Stimulated activated CD4-positive, alpha-beta T cell treated with anti-CD3 and anti-CD28 coated beads, TNF-alpha, amount 100 ng/mL, for 4 hours (primary cell): ENCODE results near the gene NELFA.
"Not testable (repeated sequence)": the region's sequence is repeated elsewhere in the genome, so short reads cannot be mapped to it uniquely, and the experiment has no call there.

Source experiments
- DNase-seq, 3 experiments: peaks; one replicate each; pipeline ENCODE4 v3.0.0-alpha.2; 2020; ENCODE audit warnings: low read depth in 3 of 3

The NELFA gene

DNA sequence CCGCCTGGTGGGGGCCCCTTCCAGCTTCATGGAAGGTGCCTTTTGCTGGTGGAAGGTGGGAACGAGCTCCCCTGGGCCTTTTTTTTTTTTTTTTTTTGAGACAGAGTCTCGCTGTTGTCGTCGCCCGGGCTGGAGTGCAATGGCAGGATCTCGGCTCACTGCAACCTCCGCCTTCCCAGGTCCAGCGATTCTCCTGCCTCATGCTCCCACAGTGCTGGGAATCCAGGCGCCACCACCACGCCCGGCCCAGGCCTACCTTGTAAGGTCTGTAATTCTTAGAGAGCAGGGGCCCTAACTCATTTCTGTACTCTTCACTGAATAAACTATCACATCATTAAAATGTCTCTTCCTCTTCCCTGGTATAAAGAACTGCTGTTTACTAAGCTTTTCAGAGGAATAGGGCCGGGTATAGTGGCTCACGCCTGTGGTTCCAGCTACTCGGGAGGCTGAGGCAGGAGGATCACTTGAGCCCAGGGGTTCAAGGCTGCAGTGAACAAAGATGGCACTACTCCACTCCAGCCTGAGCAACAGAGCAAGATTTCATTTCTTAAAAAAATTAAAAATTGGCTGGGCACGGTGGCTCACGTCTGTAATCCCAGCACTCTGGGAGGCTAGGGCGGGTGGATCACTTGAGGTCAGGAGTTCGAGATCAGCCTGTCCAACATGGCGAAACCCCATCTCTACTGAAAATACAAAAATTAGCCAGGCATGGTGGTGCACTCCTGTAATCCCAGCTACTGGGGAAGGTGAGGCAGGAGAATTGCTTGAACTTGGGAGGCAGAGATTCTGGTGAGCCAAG is 14.9 kb downstream of the NELFA start:
- DNase-seq, result not testable (repeated sequence)

DNA sequence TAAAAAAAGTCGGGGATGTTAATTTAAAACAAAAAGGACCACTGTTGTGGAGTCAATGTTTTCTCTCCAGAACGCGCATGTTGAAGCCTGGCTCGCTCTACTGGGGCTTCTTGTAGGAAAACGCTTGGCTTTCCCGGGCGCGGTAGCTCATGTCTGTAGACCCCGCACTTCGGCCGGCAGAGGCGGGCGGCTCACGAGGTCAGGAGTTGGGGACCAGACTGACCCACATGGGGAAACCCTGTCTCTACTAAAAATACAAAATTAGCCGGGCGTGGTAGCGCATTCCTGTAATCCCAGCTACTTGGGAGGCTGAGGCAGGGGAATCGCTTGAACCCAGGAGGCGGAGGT is 15.6 kb downstream of the NELFA start:
- no peak for DNase-seq

DNA sequence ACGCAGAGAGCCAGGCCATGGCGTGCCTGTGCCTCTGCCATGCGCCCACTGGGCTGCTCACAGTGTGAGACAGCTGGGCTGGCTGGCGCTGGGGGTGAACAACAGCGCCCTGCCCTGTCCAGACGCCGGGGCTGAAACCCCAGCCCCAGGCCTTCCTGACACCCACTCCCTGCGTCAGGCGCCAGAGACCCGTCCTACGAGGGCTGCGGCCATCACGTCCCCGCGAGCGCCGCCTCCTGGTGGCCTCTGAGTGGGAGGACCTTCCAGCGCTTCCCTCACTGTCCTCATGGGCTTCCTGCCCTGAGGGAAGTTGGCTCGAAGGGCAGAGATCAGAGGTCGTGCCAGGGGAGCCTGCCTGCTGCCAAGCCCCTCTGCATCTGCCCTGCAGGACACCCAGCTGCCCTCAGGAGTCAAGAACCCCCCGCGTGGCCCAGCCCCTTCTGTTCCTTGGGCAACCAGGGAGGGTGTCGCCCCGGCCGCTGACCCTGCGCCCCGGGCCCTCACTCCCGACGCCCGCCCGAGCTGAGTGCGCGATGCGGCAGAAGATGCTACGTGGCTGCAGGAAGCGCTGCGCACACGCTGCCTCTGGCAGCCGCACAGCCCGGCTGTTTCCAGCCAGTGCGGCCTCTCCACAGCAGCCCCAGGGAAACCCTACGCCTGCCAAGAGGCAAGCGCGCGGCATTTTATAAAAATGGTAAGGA is 16.2 kb downstream of the NELFA start:
- no peak for DNase-seq

DNA sequence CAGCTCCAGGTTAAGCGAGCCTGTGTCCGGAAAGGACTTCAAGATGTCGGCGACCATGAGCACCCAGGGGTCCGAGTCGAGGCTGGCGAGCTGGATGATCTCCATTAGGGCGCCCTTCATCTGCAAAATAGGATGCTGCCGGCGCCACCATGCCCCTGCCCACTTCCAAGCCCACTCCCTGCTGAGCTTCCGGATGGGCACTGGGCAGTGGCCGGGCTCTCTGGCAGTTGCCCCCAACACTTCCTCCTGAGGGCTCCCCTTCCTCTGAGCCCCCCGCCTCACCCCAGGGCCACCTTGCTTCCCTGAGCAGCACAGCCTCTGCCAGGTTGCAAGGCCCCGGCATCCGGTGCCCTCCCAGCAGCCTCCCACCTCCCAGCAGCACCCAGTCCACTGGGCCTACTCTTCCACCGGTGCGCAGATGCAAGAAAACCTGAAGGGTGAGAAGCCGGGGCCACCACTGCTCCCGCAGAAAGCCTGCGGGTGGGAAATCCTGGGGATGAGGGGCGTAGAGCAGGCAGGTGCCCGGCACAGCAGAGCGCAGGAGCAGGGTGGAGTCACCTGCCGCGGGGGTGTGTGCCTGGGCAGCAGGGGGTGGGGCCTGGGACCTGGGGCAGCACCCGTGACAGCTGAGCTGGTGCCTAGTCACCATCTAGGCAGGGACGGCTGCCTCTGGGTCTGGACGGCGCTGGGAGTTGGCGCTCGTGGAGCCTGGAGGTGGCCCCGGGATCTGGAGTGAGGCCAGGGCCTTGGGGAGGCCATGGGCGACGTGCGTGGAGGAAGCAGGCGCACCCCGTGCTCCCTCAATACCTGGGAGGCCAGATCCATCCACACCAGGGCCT is 17.0 kb downstream of the NELFA start:
- no peak for DNase-seq

DNA sequence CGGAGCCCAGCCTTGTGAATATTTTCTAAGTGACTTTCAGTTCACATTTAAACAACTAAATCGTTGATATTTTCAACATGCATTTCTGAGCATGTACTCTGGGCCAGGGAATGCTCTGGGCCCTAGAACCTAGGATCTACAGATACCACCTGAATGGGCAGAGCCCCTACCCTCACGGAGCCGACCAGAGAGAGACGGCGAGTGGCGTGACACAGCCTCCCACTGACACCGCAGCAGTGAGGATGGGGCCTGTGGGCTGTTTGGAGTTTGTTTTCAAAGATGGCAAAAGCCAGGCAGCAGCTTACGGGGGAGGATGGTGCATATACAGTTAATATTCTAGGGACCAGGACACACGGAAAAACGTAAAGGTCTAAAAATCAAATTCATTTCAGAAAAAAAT is 17.7 kb downstream of the NELFA start:
- no peak for DNase-seq

DNA sequence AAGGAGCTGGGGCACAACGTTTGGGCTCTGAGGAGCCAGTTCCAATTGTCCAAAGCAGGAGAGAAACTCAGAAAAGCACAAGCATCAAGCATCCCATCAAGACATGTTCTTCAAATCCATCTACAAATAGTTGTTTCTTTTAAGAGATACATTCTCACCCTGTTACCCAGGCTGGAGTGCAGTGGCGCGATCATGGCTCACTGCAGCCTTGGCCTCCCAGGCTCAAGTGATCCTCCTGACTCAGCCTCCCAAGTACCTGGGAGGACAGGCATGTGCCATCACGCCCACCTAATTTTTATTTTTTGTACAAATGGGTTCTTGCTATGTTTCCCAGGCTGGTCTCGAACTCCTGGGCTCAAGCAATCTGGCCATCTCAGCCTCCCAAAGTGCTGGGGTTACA is 18.1 kb downstream of the NELFA start:
- DNase-seq, result no peak

DNA sequence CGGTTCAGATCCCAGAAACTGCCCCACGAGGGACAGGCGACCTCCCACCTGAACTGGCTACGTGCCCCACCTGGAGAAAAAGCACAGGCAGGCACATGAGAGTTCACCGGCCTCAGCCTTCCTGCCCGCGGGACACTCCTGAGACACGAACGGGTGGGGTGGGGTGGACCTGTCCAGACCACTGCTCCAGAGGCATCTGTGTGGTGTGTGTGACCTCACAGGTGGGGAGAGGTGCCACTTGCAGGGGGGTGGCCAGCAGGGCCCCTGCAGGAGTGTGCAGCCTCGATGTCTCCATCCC is 18.5 kb downstream of the NELFA start:
- no peak for DNase-seq

DNA sequence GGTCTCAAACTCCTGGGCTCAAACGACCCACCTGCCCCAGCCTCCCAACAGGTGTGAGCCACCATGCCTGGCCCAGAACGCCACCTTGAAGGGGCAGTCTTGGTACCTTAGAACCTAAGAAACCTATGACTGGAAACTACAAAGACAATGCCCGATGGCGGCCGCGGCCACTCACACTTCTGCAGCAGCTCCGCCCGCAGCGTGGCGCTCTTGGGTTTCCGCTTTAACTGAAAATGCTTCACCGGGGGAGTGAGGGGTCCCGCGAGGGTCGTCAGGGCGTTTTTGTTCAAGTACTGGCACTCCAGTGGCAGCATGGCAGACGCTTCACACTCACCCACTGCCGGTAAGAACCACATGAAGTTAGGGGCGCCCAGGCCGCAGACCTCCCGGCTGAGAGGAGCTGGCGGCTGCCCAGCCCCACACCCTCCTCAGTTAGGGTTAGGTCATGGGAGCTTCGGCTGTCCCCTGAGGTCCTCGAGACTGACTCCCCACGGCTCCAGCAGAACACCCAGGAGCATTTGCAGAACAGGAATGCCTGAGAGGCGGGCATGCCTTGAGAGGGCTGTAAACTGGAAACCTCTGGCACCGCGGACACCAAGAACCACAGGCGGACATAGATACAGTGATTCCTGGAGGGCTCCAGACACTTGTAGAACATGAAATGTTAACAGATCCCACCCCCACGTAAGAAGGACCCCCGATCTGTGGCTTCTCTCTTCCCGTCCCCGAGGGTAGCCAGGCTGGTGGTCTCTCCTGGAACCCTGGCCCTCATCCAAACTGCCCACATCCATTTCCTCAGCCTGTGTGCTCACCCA is 19.0 kb downstream of the NELFA start:
- DNase-seq, result no peak

DNA sequence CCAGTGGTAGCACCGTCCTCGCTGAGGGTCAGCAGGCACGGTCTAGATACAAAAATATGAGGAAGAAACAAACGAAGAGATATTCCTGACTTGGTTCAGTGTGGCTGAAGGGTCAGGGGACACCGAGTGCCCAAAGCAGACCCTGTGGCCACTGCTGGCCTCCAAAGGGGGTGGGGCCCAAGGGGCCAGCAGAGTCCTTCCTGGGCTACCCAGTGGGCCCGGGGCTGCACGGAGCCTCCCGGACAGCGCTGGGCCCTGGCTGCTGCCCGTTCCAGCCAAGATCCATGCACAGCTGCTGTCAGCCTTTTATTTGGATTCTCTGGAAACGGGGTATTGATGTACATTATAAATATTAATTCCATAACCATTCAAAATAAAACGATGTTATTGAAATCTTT is 20.4 kb downstream of the NELFA start:
- DNase-seq, result no peak

DNA sequence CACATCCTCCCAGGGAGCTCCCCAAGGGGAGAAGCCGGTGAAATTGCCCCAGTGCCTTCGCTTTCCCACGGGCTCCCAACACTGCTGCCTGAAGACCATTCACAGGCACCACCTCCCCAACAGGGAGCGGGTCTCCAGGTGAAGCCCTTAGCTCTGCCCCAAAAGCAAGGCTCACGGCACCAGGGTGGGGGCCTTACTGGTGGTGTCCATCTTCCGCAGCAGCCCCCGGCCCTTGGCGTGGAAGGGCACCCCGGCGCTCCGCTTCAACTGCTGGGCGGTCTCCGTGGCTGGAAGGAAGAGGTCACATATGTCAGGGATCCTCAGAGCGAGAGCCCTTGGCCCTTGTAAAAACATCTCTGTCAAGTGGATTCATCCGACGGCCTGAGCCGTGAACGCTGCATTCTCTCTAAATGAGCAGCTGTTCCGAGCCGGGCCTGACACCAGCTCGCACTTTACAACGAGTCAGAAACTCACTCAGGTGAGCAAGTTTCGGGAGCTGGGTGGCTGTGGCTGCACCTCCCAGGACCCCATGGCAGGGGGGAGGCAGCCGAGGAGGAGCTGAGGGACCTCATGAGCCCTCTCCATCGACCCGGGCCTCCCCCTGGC is 20.9 kb downstream of the NELFA start:
- DNase-seq, result no peak

DNA sequence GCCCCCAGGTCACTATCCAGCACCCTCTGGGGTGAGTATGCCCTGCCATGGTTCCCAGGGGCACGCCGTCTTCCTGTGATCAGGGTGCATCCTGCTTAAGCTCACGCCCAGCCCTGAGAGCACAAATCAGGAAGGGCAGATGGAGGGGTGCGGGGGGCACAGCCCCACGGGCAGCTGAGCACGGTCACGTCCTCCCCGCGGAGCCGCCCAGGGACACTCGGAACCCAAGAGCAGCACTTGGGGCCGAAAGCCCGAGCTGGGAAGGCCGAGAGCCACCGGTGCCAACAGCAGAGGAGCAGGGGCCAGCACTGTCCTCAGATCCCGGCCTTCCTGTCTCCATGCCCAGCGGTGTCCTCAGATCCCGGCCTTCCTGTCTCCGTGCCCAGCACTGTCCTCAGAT is 21.5 kb downstream of the NELFA start:
- DNase-seq, result no peak

DNA sequence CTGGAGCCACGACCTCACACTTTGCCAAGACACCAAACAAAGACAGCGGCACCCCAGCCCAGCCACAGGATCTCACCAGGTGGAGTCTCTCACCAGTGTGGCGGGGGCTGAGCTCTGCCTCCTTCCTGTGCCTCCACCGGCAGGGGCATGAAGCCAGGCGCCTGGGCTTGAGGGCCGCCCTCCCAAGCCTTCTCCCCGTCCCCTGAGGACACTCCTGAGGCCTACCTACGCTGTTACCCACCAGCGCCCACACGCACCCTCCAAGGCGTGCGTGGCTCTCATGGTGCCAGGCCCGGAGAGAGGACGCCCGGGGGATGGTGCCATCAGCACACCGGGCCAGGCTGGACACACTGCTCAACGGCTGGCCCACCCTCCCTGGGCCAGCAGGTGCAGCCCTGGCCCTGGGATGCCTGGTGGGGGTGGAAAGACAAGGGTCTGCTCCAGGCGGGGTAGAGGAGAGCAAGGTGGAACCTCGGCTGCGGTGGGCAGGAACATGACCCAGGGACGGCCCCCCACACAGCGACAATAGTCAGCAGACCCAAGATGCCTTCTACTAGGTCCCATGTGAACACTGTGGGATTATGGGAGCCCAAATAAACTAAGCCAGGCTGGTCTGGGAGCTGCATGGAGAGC is 22.1 kb downstream of the NELFA start:
- no peak for DNase-seq

DNA sequence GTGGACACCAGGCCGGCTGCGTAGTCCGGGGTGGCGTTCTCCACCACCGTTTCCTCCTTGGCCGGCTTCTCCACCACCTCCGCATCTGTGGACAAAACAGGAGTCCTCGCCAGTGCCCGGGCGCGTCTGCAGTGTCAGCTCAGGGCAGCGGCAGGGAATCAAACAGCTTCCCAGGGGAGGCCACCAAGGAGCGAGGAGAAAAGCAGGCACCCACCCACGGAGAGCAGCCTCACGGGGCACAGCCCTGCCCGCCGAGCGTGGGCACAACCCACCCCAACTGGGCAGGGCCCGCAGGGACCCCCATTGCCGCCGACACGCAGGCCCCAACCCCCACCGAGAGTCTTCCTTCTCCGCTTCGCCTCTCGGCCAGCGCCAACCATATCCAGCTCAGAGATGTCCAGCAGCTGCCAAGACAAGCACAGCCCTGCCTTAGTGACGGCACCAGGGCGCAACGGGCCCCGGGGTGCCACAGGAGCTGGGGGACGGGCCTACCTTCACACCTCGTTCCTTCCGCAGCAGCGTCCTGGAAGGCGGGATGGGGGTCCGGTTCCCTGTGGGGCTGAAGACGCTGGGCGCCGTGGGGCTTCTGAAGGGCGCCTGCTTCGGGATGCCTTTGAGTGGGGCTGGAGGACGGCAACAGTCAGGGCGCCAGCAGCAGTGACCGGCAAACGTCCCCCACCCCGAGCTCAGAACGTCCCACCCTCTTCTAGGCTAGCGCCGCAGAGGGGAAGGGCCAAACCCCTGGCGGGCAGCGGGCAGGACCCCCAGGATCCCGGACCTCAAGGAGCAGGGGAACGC is 22.8 kb downstream of the NELFA start:
- DNase-seq, result no peak

DNA sequence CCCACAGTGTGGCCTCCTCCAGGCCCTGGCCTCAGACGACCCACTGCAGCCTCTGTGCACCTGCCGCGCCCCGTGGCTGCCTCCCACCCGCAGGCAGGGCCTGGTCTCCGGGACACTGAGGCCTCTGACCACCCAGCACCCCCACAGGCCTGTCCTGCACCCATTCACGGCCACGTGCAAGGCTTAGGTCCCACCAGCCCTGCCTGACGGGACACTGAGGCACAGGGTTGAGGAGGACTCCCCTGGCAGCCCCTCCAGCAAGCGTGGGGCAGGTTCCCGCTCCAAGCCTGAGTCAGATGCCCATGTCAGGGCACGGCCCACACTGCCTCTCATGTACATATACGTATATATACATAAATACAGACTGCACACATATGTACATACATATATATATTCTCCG is 23.5 kb downstream of the NELFA start:
- no peak for DNase-seq

DNA sequence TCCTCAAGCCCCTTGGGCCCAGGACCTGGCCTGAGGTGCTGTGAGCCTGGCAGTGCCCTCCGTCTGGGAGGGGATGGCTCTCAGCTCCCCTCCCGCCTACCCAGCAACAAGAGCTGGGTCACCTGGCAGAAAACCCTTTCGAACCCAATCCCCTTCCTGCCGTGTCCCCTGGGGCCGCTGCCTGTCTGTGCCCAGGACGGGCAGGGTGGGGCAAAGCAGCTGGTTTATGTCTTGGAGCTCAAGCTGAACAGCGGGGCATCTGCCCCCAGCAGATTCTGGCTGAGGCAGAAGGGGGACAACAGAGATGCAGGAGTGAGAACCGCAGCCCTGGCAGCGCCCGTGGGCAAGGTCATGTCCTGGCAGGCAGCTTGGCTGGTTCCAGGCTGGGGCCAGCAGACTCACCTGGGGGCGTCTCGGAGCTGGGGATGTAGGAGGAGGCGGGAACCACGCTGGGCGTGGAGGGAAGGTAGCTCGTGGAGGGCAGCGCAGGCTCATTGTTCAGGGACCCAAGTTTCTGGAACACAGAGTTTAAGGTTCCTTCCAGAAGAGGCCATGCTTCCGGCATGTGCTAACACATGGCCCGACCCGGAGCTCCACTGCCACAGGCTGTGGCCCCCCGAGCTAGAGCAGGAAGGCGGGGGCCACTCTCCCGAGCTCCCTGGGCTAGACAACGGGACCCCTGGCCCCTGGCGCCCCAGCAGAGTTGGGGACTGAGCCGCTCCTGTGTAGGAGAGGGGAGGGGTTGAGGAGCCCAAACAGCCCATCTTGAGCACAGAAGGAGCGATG is 24.2 kb downstream of the NELFA start:
- DNase-seq, result no peak

DNA sequence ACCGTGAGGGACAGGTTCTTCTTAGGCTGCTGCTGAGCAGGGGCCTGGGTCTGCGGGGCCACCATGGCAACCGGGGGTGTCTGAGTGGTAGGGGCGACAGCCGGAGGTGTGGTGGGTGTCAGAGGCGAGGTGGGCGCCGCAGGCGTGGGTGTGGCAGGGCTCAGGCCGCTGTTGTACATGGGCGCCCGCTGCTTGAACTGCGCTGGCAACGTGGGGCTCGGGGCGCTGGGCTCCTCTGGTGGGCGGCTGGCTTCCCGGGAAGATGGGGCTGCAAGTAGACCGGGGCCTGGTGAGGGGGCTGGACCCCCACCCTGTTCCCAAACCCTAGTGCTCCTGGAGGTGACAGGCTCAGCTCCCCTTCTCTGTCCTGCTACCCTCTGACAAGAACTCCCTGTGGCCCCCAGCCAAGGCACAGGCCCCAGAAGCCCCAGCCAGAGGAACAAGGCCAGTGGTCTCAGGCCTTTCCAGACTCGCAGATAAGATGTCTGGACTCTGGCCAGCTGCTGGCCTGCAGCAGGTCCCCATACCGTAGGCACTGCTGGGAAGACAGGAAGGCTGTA is 24.8 kb downstream of the NELFA start:
- no peak for DNase-seq

DNA sequence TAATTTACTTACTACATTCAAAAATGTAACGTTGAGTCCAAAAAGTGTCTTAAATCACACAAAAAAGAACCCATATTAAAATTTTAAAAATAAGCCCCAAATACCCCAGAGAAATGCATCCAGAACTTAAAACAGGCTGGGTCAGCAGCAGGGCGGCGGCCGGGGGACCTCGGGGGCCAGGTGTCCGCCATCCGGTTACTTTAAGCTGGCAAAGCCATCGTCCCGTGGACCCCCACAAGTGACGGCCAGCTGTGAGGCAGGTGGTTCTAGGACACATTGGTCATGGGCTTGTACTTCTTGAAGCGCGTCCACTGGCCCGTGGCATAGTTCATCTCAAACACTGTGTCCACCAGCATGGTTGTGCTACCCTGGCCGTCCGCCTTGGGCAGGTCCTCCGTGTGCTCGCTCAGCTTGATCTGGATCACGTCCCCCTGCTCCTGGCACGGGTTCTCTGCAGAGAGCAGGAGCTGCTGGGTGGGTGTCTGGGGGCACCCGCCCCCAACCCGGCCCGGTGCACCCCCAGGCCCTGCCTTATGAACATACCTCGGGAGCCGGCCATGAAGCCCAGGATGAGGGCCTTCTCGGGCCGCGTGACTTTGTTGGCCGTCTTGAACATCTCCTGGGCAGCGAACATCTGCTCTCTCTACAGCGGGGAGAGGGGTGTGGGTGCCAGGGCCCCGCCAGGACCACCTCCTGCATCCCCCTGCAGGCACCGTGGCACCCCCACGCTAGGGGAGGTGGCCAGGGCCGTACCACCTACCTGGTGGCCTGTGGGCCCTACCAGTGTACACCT is 25.5 kb downstream of the NELFA start:
- no peak for DNase-seq
